ENCODE data around the gene LASP1NB.

- no peak for TF ChIP-seq POLR2A (IDR thresholded peaks at IDR 0.05; ENCODE audit: low read length)
- no peak for TF ChIP-seq GATA1 (IDR thresholded peaks at IDR 0.05; ENCODE audit: low read depth, low read length)
Observed at GRCh38 chr17:38898291-38898679, 27.1 kb upstream of the LASP1NB start.

Data from erythroblast (primary cell).